OCI-LY7 (cell line): ENCODE measurements around the gene VPS26B. TPM values are rescaled to one million over a fixed set of nuclear protein-coding genes. Genes with fewer than 3 reads are reported as not detected.

Source experiments
- BruUV-seq: library from RNA; stranded (reverse); fragments of 400-500 nt; replicated peaks from 2 replicates; lab custom pipeline; 2021; lab: Mats Ljungman, UMichigan
- CTCF ChIA-PET: fragments of 300-600 bp; sonication (Branson Sonifier 250); formaldehyde crosslinking; loops from one replicate; lab custom pipeline; 2022; ENCODE audit warnings: antibody characterized with exemption; ENCODE audit not compliant: unreplicated experiment; lab: Charles Lee
- POLR2A ChIA-PET: fragments of 300-600 bp; sonication (Branson Sonifier 250); formaldehyde crosslinking; loops from one replicate; lab custom pipeline; 2022; ENCODE audit warnings: antibody characterized with exemption; lab: Charles Lee
- DNase-seq: peaks from one replicate; pipeline ENCODE4 v3.0.0-alpha.2; 2015; ENCODE audit warnings: low spot score
- H2AFZ ChIP-seq: fragments of 200-600 bp; sonication (generic), shearing (Covaris generic); 2 replicates; pipeline ENCODE4 v1.6.1; 2014; ENCODE audit warnings: mild to moderate bottlenecking, antibody characterized with exemption, low read length, moderate library complexity
- H3K27ac ChIP-seq: fragments of 200-600 bp; sonication (generic); 2 replicates; pipeline ENCODE4 v1.5.1; 2014; ENCODE audit warnings: mixed run types, low read depth, mild to moderate bottlenecking, moderate library complexity, low read length, inconsistent platforms; ENCODE audit not compliant: poor library complexity, severe bottlenecking
- H3K36me3 ChIP-seq: fragments of 200-600 bp; sonication (generic); 2 replicates; pipeline ENCODE4 v1.6.1; 2014; ENCODE audit warnings: mild to moderate bottlenecking, antibody characterized with exemption, low read length, moderate library complexity, mixed read lengths; ENCODE audit not compliant: insufficient read depth
- H3K4me1 ChIP-seq: fragments of 200-600 bp; sonication (generic); 2 replicates; pipeline ENCODE4 v1.5.1; 2014; ENCODE audit warnings: mild to moderate bottlenecking, low read length; ENCODE audit not compliant: insufficient read depth, poor library complexity, severe bottlenecking
- H3K4me2 ChIP-seq: fragments of 200-600 bp; sonication (generic); 2 replicates; pipeline ENCODE4 v1.6.1; 2014; ENCODE audit warnings: mild to moderate bottlenecking, low read length
- H3K4me3 ChIP-seq: fragments of 200-600 bp; sonication (generic); 2 replicates; pipeline ENCODE4 v1.5.1; 2014; ENCODE audit warnings: mild to moderate bottlenecking, low read depth, low read length; ENCODE audit not compliant: poor library complexity, severe bottlenecking
- H3K79me2 ChIP-seq: fragments of 200-600 bp; sonication (generic); 2 replicates; pipeline ENCODE4 v1.6.1; 2016; ENCODE audit warnings: low read depth, mild to moderate bottlenecking, low read length, moderate library complexity, mixed read lengths; ENCODE audit not compliant: insufficient read depth
- H3K9me2 ChIP-seq: fragments of 200-600 bp; sonication (generic); 2 replicates; pipeline ENCODE4 v1.6.1; 2016; ENCODE audit warnings: mild to moderate bottlenecking, low read length, mixed read lengths; ENCODE audit not compliant: insufficient read depth
- H3K9me3 ChIP-seq: fragments of 200-600 bp; sonication (generic); 2 replicates; pipeline ENCODE4 v1.6.1; 2014; ENCODE audit warnings: mild to moderate bottlenecking, mixed run types, low read length, mixed read lengths
- H4K20me1 ChIP-seq: fragments of 200-600 bp; sonication (generic); 2 replicates; pipeline ENCODE4 v1.6.1; 2014; ENCODE audit warnings: mild to moderate bottlenecking, antibody characterized with exemption, low read length, moderate library complexity, mixed read lengths; ENCODE audit not compliant: insufficient read depth
- EZH2phosphoT487 ChIP-seq: fragments of 200-600 bp; sonication (generic); IDR thresholded peaks from 2 replicates; pipeline ENCODE4 v1.6.1; 2018; ENCODE audit warnings: low read depth, borderline replicate concordance, mild to moderate bottlenecking, mixed run types, antibody characterized with exemption, low read length, moderate library complexity, mixed read lengths
- intact Hi-C: fragments of 100-400 bp; cut with micrococcal nuclease; formaldehyde crosslinking; loops from one replicate; pipeline ENCODE4 v1.10.0; 2022; ENCODE audit not compliant: unreplicated experiment
- total RNA-seq, 2 experiments: library from RNA; depleted of rRNA in 1 of 2; stranded (reverse); fragments of >200 nt in 1 of 2; shearing (Covaris generic) in 1 of 2; gene quantifications; 2 replicates each; pipeline ENCODE4 v1.2.3, GENCODE V29; 2014 to 2022
- TF ChIP-seq, protein P1 (sequence below): fragments of 200-600 bp; sonication (generic); conservative IDR thresholded peaks from 2 replicates; pipeline ENCODE4 v1.5.1; 2014; ENCODE audit warnings: mild to moderate bottlenecking, antibody characterized with exemption, low read length, moderate library complexity, mixed read lengths

Gene VPS26B
- total RNA-seq, 2 experiments from 2014 or later: 24.9 to 25.1 TPM

- no peak overlapping the region for H3K4me3 ChIP-seq
- no peak overlapping the region for H2AFZ ChIP-seq
- no peaks in the 10 kb centered on the region for H3K9me2 ChIP-seq
- POLR2A ChIA-PET: interaction anchor here (0.6 to 1.4 kb wide), 4 partner anchors 13 to 44 kb away, joined by 3 to 6 read pairs (median 4); partner anchors contain the start of genes NCAPD3 and VPS26B
- CTCF ChIA-PET: no interaction called here
- H3K27ac ChIP-seq: no peak overlapping the region
- BruUV-seq: no TSS peak
- DNase-seq: peak; percentile 46
- intact Hi-C loops: loop anchor here (1.0 kb wide), 1 partner anchor 37 kb away; no protein-coding TSS in a partner anchor
- peaks cover 27% of the 10 kb centered on the region; the same call in 1 of the 2 replicates for H4K20me1 ChIP-seq
- TF ChIP-seq, protein P1, sequence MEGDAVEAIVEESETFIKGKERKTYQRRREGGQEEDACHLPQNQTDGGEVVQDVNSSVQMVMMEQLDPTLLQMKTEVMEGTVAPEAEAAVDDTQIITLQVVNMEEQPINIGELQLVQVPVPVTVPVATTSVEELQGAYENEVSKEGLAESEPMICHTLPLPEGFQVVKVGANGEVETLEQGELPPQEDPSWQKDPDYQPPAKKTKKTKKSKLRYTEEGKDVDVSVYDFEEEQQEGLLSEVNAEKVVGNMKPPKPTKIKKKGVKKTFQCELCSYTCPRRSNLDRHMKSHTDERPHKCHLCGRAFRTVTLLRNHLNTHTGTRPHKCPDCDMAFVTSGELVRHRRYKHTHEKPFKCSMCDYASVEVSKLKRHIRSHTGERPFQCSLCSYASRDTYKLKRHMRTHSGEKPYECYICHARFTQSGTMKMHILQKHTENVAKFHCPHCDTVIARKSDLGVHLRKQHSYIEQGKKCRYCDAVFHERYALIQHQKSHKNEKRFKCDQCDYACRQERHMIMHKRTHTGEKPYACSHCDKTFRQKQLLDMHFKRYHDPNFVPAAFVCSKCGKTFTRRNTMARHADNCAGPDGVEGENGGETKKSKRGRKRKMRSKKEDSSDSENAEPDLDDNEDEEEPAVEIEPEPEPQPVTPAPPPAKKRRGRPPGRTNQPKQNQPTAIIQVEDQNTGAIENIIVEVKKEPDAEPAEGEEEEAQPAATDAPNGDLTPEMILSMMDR: peak; percentile 81
- no peak for TF ChIP-seq EZH2phosphoT487
- H3K79me2 ChIP-seq: peaks cover 29% of the 10 kb centered on the region
- no peaks in the 10 kb centered on the region for H3K9me3 ChIP-seq
- no peak overlapping the region for H3K4me2 ChIP-seq
- H3K4me1 ChIP-seq: no peaks in the 10 kb centered on the region
- peaks cover 99% of the 10 kb centered on the region for H3K36me3 ChIP-seq
Observed at GRCh38 chr11:134207538-134208239, 16.8 kb upstream of the VPS26B start.

- H4K20me1 ChIP-seq: peaks cover 35% of the 10 kb centered on the region
- DNase-seq: no peak
- BruUV-seq: no TSS peak
Observed at GRCh38 chr11:134215836-134216235, 8.6 kb upstream of the VPS26B start.

More at GRCh38 chr11:134215836-134216235, 8.6 kb upstream of the VPS26B start:
- POLR2A ChIA-PET: no interaction called here
- no peak overlapping the region for H3K27ac ChIP-seq
- H3K4me2 ChIP-seq: no peak overlapping the region
- peaks cover 98% of the 10 kb centered on the region for H3K36me3 ChIP-seq
- TF ChIP-seq EZH2phosphoT487: no peak
- TF ChIP-seq, protein P1: no peak
- no peak overlapping the region for H3K4me3 ChIP-seq
- CTCF ChIA-PET: no interaction called here
- intact Hi-C loops: no loop called here
- H3K79me2 ChIP-seq: peaks cover 94% of the 10 kb centered on the region
- H3K9me3 ChIP-seq: no peaks in the 10 kb centered on the region
- no peaks in the 10 kb centered on the region for H3K9me2 ChIP-seq
- no peak overlapping the region for H2AFZ ChIP-seq
- H3K4me1 ChIP-seq: peaks cover 6% of the 10 kb centered on the region
